RPMI8226 (cell line): ENCODE measurements around the gene PPID.
"Not testable (repeated sequence)": the region's sequence is repeated elsewhere in the genome, so short reads cannot be mapped to it uniquely, and the experiment has no call there.

Experiments
- DNase-seq: peaks from one replicate; pipeline ENCODE4 v3.0.0-alpha.2; 2015

Gene PPID

DNA sequence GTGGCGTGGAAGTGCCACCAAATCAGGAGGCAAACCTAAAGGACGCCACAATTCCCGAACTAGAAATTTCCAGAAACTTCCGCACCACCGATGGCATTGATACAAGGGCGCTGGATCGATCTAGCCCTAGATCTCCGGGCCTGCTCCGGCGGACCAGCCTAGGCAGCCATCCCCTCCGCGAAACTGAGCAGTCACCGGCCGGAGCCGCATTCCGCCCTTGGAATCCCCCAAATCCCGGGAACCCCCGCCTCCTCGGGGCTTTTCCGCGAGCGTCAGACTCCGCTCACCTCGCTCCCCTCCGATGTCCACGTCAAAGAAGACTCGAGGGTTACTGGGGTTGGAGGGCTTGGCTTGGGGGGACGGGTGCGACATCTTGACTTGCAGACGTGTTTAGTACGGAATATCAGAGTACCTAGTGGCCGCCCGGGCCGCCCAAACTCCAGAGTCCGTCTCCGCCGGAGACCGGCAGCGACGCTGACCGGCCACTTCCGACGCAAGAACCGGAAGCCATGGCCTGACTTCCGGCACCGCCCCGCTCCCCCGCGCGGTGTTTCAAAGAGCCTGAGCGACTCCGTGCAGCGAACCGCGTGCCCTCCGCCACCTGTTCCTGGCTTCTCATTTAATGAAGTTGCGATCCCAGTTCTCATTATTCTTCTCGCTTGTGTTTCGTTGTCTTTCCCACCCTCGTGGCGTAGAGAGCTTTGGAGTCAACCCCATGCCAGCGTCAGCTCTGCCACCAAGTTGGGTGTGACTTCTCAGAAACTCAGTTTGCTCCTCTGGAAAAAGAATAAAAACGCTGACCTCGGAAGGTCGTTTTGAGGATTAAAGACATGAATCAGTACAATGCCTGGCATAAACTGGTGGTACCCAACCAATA, at the start of gene PPID:
Gene PPID (minus strand): TSS at position 480 of the 877 bp plus-strand sequence. CDS start 108 bp downstream, at position 372.
- peak; percentile 87 for DNase-seq

DNA sequence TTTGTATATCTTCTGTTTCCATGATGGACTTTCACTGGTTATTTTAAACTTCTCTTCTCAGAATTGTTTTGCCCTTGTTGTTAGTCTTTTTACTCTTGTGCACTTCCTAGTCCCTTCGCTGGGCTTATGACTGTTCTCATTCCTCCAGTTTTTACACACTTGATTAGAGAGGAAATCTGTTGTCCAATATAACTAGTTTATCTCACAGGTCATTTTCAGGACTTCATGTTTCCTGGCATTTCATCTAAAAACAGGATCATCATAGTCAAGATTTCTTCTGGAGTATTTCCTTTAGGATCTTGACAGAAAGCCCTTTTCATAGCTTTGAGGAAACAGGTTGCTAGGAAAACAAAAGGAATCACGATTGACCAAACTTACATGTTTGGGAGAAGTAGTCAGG, 48.6 kb upstream of the PPID start:
- DNase-seq = no peak

DNA sequence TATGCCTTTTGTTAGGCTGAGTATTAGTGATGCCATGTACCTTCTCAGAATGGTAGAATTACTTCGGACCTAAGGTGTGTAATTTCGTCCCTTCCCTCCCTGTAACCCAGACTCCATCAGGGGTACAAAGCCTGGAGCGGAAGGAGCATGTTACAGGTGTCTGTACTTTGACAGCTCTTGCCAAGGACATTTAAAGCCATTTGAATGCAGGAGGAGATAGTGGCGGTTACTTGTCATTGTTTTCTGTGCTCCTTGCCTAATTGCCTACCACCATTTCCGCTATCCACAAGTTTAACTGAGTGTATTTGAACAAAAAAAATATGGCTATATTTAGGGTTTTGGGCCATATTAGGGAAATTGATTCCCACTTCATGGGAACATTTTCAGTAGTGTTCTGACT, 47.5 kb upstream of the PPID start:
- DNase-seq = no peak

DNA sequence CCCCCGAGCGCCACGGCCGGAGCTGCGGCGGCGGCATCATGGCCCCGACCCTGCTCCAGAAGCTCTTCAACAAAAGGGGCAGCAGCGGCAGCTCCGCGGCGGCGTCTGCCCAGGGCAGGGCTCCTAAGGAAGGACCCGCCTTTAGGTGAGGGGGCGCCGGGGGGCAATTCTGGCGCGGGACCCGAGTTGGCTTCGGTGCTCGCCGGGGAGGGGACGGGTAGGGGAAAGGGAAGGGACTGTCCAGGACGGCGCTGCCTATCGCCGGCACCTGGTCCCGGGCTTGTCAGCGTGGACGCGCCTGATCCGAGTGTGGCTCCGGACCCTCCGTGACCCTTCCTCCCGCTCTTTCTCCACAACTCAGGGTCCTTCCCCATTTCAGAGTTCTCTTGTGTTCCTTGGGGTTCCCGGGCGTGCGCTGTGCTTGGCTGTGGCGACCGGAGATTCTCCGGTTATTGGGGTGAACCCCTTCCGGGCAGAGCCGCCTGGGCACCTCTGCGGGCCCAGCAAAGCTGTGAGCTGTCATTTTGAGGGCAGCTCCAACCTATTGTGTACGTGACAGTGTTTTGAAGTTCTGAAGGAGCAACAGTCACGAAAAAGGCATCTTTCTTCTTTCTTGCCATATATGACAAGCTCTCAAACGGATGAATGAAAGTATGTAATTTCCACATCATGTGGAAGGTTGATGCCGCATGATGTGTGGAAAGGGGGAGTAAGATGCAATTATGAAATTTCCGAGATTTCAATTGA, 46.2 kb upstream of the PPID start:
- peak; percentile 35 for DNase-seq

DNA sequence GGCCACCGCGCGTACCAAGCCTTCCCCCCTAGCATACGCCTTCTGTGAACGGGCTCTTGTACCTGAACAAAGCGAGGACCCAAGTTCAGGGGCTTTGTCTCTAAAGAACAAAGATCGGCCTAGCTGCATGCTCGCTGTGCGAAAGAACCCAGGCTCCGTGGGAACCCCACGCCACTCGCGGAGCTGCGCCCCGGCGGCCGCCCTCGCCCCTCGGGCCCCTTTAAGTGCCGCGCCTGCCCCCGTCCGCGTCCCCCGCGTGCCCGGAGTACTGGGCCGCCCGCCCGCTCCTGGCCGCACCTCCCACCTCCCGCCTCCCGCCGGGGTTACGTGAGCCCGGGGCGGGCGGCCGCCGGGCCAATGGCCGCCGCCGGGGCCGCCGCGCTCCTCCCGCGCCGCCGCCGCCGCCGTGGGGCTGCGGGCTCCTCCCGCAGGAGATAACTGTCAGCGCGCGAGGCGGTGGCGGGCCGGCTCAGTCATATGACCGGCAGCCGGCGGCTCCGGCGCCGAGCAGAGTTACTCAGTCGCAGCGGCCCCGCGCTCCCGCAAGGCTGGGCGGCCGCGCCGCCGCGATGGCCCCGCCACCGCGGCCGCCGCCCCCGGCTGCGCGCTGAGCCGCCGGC, 45.5 kb upstream of the PPID start, which contains the start of gene FNIP2:
Gene FNIP2 (plus strand): TSS at position 472 of the 620 bp plus-strand sequence. CDS start 187 bp downstream, outside the sequence.
- peak; percentile 73 for DNase-seq

DNA sequence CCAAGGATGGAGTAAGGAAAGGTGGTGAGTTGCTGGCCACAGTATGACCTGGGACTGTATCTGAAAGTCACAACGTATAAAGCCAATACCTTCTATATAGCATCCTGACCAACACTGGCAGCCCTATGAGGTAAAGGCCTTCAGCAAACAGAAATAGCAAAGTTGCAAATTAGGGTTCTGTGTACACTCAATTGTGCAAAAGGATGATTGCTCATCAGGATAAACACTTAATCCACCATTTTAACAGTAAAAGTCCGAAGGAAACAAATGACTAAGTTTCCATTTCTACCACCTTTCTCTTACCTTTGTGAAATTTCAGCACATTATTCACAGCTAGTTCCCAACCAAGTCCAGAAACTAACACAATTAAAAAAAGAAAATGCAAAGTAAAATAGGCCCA, 44.3 kb upstream of the PPID start:
- no peak for DNase-seq

DNA sequence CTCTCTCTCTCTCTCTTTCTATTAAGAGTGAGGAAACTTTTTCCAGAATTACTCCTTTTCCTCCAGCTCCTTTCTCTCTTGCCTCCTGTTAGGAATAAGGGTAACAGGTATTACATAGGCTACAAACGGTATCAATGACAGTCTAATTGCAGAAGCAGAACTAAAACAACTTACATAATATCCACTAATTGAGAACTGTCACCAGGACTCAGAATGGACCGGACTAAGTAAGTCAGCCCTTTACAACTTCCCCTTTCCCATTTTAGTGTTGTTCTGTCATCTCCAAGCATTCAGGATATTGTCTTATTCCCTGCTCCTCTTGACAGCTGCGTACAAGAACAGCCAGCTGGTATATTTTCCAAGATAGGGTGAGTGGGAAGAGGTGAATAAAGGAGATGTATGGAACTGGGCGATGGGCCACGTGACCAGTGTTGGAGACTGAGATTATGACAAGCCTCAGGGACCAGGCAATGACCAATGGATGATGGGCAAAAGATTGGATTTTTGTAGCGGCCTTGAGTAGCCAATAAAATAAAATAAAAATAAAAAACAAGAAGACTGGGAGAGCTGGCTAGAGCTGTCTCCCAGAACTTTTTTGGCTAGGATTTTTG, 43.3 kb upstream of the PPID start:
- no peak for DNase-seq

DNA sequence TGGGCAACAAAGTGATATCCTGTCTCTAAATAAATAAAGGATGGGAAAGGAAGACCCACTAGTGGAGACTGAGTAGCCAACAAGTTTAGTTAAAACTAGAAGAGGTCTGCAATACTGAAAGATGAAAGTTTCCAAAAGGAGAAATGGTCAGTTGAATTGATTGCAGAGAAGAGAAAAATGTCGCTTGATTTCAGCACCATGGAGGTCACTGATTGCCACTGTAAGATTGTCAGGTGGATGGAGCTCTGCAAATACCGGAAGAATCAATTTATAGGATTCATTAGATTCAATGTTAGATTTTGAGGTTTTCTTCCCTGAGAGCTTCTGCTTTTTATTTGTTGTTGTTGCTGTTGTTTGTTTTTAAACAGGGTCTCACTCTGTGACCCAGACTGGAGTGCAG, 40.3 kb upstream of the PPID start:
- DNase-seq = no peak

DNA sequence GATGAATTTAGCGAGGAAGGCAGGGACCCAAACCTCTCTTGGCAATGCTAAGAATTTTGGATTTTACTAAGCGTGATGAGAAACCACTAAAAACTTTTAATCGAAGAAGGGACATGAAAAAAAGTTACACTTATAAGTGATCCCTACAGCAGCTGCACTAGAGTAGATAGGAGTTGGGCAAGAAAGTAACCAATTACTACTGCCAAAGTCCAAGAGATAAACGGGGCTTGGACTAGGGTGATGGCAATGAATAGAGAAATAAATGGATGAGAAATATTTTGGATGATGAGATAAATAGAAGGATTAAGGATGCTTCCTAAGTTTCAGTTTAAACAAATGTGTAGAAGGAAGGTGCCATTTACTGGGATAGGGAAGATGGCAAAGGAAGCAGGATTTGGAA, 39.4 kb upstream of the PPID start:
- DNase-seq = no peak

DNA sequence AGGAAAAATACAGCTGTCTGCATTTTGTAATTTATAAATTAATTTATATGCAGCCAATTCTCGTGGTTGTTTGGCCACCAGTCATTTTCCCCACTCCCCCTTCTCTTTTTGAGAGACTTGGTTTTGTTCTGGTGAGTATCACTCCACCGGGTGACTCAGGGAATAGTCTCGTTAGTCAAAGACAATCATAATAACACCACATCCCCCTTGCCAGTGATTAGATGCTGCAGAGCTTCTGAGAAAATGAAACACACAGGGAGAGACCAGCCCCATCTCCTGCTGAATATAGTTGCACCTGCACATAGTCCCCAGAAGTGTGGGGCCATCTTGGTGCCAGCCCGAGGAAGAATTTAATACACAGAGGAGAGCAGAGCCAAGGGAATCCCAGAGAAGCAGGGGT, 37.7 kb upstream of the PPID start:
- DNase-seq = no peak

DNA sequence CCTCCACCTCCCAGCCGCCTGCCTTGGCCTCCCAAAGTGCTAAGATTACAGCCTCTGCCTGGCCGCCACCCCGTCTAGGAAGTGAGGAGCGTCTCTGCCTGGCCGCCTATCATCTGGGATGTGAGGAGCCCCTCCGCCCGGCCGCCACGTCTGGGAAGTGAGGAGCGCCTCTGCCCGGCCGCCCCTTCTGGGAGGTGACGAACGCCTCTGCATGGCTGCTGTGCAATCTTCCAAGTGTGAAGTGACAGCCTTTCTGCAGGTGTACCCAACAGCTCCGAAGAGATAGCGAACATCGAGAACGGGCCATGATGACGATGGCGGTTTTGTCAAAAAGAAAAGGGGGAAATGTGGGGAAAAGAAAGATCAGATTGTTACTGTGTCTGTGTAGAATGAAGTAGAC, 36.3 kb upstream of the PPID start:
- not testable (repeated sequence) for DNase-seq

DNA sequence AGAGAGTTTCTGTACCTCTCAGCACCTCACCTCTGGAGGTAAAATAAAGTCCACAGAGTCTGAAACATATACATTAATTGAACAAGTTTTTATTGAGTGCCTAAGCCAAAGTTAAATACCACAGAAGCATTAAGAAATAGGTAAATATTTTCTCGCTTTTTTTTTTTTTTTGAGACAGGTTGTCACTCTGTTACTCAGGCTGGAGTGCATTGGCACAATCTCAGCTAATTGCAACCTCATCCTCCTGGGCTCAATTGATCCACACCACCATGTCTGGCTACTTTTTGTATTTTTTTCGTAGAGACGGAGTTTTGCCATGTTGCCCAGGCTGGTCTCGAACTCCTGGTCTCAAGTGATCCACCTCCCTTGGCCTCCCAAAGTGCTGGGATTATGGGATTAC, 35.5 kb upstream of the PPID start:
- no peak for DNase-seq

DNA sequence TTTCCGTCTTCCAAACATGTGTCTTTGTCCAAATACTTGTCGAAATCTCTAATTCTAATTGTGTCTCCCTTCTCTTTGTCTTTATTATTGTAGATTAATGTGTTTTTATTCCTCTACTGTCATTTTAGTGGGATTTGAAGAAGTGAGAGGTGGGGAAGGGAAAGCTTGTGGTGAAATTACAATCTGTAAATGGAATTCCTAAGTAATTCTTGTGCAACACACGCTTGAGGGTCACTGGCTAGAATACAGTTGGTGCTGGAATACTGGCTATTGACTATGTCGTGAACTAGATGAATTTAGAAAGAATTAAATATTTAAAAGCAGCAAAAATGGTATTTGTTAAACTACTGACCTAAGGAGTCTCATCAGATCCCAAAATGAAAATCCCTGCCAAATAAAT, 34.9 kb upstream of the PPID start:
- no peak for DNase-seq

DNA sequence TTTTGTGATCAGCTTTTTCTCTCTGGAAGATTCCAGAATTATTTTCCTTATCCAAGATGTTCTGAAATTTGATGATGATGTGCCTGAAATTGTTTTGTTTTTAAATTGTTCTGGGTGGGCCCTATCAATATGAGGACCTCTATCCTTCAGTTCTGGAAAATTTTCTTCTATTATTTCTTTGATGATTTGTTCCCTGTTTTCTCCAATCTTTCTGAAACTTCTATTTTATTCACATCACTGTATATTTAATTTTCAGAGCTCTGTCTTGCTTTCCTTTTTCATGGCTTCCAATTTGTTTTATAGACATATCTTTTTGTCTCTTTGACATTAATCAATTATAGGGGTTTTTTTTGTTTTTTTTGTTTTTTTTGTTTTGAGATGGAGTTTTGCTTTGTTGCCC, 33.4 kb upstream of the PPID start:
- DNase-seq = no peak

DNA sequence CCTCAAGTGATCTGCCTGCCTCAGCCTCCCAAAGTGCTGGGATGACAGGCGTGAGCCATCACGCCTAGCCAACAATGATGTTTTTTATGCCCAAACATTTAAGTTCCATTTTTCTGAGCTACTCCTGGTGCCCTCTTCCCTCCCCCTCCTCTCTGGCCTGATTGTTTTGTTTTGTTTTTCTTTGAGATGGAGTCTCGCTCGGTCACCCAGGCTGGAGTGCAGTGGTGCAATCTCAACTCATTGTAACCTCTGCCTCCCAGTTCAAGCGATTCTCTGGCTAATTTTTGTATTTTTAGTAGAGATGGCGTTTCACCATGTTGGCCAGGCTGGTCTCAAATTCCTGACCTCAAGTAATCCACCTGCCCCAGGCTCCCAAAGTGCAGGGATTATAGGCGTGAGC, 32.6 kb upstream of the PPID start:
- DNase-seq = not testable (repeated sequence)

DNA sequence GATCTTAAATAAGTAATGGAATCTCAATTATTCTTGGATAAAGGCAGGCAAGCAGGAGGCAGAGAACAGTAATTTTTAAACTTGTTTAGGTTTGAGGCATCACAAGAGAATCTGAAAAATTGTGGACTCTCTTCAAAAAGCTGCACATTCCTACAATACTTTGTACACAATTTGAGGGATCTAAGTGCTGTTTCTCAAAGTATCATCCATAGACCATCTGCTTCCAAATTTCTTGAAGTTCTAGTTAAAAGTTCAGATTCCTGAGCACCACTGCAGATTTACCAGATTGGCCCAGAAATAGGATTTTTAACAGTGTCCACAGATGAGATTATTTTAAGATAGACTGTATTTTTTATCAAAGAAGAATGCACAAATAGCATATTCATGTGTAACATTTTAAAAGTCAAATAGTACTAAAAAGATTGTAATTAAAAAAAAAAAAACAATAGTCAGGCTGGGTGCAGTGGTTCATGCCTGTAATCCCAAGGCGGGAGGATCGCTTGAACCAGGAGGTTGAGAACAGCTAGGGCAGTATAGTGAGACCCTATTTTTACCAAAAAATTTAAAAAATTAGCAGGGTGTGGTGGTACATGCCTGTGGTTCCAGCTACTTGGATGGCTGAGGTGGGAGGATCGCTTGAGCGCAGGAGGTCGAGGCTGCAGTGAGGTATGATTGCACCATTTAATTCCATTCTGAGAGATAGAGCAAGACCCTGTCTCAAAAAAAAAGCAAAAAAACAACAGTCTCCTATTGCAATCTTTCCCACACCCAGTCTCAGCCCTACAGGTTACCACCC, 31.4 kb upstream of the PPID start:
- no peak for DNase-seq

DNA sequence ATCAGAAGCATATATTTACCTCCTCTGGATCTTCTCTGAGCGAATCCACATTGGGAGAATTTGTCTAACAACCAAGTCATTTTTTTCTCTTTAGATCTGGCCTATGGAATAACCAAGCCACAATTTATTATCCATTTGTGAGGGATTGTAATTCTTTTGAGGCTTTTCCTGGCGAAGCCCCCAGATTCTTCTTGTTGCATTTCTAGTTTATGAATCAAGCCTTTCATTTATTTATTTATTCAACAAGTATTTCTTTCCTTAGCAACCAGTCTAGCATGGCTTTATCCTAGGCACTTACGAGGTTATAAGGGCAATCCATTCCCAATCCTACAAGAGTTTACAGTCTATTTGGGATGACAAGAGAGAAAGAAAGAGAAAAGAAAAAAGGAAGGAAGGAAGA, 27.2 kb upstream of the PPID start:
- DNase-seq = no peak

DNA sequence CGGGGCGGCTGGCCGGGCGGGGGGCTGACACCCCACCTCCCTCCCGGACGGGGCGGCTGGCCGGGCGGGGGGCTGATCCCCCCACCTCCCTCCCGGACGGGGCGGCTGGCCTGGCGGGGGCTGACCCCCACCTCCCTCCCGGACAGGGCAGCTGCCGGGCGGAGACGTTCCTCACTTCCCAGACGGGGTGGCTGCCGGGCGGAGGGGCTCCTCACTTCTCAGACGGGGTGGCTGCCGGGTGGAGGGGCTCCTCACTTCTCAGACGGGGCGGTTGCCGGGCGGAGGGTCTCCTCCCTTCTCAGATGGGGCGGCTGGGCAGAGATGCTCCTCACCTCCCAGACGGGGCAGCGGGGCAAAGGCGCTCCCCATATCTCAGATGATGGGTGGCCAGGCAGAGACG, 23.3 kb upstream of the PPID start:
- DNase-seq = not testable (repeated sequence)

DNA sequence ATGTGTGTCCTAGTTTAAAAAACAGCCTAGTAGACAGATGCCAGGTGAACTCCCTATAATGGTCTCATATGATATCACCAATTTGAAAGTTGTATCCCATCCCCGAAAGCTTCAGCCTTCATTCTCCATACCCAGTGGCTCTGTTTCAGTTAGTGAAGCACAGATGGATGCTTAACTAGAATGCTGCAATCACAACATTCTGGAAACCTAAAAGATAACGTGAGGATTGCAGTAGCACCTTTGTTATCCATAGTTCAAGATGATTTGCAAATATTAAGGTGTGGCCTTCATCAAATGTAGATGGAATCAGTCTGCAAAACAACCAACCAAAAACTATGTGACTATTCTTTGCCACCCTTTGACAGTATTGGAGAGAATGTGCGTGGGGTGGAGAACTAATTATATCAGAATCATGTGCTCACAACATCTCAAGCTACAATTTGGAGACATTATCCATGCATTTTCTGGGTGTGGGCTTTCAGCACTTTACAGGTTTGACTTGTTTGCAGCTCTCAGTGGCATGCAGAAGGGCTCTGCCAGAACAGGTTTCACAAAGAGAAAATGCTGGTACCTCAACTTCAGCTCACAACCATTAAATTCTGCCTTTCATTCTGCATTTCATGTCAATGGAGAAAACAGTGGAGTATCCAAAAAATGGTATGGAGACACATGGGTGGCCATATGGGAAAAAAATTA, 18.3 kb upstream of the PPID start:
- no peak for DNase-seq

DNA sequence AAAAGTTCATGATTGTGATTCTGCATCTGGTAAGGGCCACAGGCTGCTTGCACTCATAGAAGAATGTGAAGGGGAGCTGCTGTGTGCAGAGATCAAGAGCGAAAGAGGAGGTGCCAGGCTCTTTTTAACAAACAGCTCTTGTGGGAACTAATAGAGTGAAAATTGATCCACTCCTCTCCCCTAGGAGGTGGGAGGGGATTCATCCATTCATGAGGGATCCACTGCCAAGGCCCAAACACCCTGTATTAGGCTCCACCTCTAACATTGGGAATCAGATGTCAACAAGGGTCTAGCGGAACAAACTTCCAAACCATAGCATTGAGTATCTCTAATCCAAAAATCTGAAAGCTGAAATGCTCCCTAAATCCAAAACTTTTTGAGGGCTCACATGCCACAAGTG, 16.4 kb upstream of the PPID start:
- no peak for DNase-seq

DNA sequence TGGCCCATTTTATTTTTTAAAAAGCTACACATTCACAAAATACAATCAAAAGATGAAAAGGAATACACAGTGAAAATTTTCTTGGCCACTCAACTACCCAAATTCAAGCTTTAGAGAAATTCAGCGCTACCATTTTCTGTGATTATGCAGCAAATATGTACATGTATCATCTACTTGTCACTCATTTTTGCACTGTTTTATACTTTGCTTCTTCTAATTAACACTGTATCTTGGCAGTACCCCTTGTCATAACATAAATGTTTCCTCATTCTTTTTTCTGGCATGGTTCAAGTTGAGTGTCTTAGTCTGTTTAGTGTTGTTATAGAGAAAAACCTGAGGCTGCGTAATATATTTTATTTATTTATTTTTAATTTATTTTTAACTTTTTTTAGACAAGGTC, 15.7 kb upstream of the PPID start:
- DNase-seq = no peak
